Bronchial epithelial cell (primary cell): ENCODE measurements around the gene SETD1A. TPM values are rescaled to one million over a fixed set of nuclear protein-coding genes. Genes with fewer than 3 reads are reported as not detected.

ENCODE experiments used
- DNase-seq: peaks from one replicate; pipeline ENCODE4 v3.0.0-alpha.2; 2010; ENCODE audit warnings: low read depth
- FAIRE-seq: peaks from 2 replicates; lab custom pipeline; 2011; peaks lifted over from hg19 to GRCh38; lab: Jason Lieb, UNC
- H3K27me3 ChIP-seq: 2 replicates; pipeline ENCODE4 v1.5.1; 2011; ENCODE audit warnings: low read length; ENCODE audit not compliant: control insufficient read depth, insufficient read depth
- H3K36me3 ChIP-seq: 2 replicates; pipeline ENCODE4 v1.5.1; 2011; ENCODE audit warnings: low read length; ENCODE audit not compliant: control insufficient read depth, insufficient read depth
- H3K4me3 ChIP-seq: 2 replicates; pipeline ENCODE4 v1.5.1; 2011; ENCODE audit warnings: mild to moderate bottlenecking, low read depth, low read length, control low read depth
- total RNA-seq: library from RNA; depleted of rRNA; stranded (reverse); fragments of >200 nt; gene quantifications from 2 replicates; pipeline ENCODE4 v1.2.1, GENCODE V29; 2014
- TF ChIP-seq, protein P1 (sequence below): IDR thresholded peaks from 2 replicates; pipeline ENCODE4 v1.5.1; 2011; ENCODE audit warnings: mild to moderate bottlenecking, moderate library complexity, low read length, control low read depth, inconsistent platforms; ENCODE audit not compliant: insufficient read depth, severe bottlenecking

The SETD1A gene
- total RNA-seq, 1 donor from 2014 or later, result 1.3 TPM

DNA sequence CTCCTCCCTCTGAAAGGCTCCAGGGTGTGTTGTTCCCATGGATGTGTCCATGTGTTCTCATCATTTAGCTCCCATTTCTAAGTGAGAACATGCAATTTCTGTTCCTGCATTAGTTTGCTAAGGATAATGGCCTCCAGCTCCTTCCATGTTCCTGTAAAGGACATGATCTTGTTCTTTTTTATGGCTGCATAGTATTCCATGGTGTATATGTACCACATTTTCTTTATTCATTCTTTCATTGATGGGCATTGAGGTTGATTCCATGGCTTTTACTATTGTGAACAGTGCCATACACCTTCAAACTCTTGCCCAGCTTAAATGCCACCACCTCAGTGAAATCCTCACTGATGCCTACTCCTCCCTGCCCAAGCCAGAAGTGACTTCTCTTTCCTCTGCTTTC lies 13.2 kb upstream of the SETD1A start:
- Histone ChIP-seq H3K36me3 (peaks cover 10% of the 10 kb centered on the region), H3K27me3 (no peaks in the 10 kb centered on the region), H3K4me3 (no peak overlapping the region)
- TF ChIP-seq, protein P1, sequence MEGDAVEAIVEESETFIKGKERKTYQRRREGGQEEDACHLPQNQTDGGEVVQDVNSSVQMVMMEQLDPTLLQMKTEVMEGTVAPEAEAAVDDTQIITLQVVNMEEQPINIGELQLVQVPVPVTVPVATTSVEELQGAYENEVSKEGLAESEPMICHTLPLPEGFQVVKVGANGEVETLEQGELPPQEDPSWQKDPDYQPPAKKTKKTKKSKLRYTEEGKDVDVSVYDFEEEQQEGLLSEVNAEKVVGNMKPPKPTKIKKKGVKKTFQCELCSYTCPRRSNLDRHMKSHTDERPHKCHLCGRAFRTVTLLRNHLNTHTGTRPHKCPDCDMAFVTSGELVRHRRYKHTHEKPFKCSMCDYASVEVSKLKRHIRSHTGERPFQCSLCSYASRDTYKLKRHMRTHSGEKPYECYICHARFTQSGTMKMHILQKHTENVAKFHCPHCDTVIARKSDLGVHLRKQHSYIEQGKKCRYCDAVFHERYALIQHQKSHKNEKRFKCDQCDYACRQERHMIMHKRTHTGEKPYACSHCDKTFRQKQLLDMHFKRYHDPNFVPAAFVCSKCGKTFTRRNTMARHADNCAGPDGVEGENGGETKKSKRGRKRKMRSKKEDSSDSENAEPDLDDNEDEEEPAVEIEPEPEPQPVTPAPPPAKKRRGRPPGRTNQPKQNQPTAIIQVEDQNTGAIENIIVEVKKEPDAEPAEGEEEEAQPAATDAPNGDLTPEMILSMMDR, result no peak
- DNase-seq (no peak), FAIRE-seq (no peak)

DNA sequence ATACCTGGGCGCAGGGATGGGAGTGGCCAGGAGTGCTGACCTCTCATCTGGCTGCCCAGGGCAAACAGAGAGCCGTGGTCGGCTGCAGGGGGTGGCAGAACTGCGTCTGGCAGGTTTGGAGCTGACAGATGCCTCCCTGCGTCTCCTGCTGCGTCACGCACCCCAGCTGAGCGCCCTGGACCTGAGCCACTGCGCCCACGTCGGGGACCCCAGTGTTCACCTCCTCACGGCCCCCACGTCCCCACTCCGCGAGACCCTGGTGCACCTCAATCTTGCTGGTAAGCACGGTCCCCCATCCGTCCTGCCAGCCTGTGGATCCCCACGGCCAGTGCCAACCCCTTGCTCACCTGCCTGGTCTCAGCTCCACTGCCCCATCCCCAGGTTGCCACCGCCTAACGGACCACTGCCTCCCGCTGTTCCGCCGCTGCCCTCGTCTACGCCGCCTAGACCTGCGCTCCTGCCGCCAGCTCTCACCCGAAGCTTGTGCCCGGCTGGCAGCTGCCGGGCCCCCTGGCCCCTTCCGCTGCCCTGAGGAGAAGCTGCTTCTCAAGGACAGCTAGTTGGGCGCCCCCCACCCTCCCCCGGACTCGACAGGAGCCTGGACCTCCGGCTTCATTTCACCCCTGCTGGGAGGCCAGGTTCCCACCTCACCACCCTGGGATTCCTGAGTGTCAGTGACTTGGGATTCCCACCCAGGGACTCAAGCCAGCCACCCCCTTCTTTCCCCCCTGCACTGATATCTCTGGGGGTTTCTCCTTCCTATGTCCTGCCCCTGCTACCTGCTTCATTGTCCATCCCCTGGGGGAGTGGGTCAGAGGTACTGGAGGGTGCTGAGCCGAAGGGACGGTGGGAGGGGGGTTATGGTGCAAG lies 10.6 kb upstream of the SETD1A start:
- H3K27me3 ChIP-seq, result no peaks in the 10 kb centered on the region
- FAIRE-seq (no peak), DNase-seq (no peak)
- no peak overlapping the region for H3K4me3 ChIP-seq
- TF ChIP-seq, protein P1, result no peak
- H3K36me3 ChIP-seq, result peaks cover 12% of the 10 kb centered on the region

DNA sequence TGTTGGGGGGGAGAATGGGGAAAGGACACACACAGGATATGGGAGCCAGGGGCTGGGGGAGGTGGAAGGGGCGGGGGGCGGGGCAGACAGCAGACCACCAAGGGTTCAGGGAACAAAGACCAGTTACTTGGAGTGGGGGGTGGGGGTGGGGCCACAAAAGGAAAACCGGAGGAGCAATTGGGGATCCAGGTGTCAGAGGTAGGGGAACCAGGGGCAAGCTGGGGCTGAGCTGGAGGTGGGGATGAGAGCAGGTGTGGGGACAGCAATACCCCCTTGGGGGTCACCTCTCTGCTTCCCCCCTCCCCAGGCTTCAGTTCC lies 10.1 kb upstream of the SETD1A start:
- no peak for DNase-seq
- FAIRE-seq, result no peak

DNA sequence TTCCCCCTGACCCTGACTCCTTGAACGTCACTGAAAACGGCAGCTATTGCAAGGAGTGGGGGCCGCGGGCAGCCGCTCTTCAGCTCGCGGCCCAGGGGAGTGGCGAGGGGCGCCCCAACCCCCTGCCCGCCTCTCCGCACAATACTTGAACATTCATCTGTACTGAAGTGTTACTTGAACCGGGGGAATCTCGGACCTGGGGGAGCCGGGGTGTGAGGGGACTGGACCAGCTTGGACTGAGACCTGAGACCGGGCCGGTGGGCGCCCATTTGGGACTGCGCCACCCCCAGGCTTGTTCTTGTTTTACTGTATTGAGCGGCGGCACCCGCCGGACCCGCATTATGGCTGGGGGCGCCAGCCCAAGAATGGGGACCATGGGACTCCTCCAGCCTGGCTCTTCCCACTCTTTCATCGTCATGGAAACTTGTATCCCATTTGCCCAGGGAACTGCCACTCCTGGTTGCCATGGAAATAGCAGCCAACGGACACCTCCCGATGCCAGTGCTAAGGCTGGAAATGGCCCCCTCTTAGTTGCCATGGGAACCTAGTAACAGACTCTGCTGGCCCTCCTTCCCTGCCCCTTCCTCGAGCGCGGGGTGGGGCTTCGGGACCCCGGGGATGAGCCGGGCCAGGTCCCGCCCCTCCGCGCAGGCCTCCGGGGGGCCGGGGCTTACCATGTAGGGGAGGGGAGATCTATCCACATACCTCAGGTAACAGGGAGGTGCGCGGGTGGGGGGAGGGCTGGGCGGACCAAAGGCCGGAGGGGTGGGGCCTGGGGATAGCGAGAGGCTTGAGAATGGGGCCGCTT lies 9.5 kb upstream of the SETD1A start:
- H3K27me3 ChIP-seq, result no peaks in the 10 kb centered on the region
- H3K36me3 ChIP-seq, result peaks cover 5% of the 10 kb centered on the region
- FAIRE-seq (no peak), DNase-seq (peak; percentile 89)
- TF ChIP-seq, protein P1, result no peak
- peak overlapping the region; percentile 84 for H3K4me3 ChIP-seq

More for the DNA sequence above, 10.1 kb upstream of the SETD1A start:
- Histone ChIP-seq H3K27me3 (no peaks in the 10 kb centered on the region), H3K36me3 (peaks cover 9% of the 10 kb centered on the region), H3K4me3 (no peak overlapping the region)
- TF ChIP-seq, protein P1, result no peak

DNA sequence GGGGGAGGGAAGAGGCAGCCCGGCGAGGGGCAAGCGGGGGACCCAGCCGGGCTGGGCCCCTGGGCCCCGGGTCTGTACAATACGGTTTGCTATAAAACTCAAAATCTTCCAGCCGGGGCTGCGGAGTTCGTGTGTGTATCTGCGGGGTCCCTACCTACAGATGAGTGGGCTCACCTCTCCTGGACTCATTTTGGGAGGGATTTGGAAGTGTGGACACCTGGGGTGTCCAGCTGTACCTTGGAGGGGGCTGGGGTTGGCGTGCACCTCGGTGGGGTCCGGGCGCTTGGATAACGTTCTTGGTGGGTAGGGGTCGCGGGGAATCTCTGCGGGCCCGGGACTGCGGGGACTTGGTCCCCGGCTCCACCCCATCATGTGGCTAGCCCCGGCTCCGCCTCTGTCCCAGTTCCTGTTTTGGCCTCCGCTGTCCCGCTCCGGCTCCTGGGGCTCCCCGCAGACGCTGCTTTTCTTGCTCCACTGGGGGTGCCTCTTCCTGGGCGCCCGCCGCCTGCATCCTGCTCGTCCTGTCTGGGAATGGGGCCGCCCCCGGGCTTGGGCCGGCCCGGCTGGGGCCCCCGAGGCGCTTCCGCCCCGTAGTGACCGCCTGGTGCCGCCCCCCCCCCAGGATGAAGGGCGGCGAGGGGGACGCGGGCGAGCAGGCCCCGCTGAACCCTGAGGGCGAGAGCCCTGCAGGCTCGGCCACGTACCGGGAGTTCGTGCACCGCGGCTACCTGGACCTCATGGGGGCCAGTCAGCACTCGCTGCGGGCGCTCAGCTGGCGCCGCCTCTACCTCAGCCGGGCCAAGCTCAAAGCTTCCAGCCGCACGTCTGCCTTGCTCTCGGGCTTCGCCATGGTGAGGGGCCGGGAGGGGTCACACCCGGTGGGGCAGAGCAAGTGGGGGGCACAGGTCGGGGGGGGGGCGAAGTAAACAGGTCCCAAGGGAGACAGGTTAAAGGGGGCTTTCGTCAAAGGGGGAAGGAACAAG lies 8.6 kb upstream of the SETD1A start, which contains the start of gene ORAI3:
Gene ORAI3, plus strand, starts transcription at position 402 of the 983 bp plus-strand sequence. Its CDS starts 222 bp downstream, at position 624.
- TF ChIP-seq, protein P1, result no peak

More for the DNA sequence above, 8.6 kb upstream of the SETD1A start, which contains the start of gene ORAI3:
- H3K36me3 ChIP-seq, result peaks cover 8% of the 10 kb centered on the region
- DNase-seq (peak; percentile 54), FAIRE-seq (no peak)
- no peaks in the 10 kb centered on the region for H3K27me3 ChIP-seq
- peak within 1 kb of the TSS; percentile 84 for H3K4me3 ChIP-seq
